Measurements from ENCODE around the gene NRIP3. TPM values are rescaled to one million over a fixed set of nuclear protein-coding genes. Genes with fewer than 3 reads are reported as not detected.

NRIP3 gene
- polyA plus RNA-seq, 3 donors, result 0.28 to 4.8 (median 1.0) TPM

DNA sequence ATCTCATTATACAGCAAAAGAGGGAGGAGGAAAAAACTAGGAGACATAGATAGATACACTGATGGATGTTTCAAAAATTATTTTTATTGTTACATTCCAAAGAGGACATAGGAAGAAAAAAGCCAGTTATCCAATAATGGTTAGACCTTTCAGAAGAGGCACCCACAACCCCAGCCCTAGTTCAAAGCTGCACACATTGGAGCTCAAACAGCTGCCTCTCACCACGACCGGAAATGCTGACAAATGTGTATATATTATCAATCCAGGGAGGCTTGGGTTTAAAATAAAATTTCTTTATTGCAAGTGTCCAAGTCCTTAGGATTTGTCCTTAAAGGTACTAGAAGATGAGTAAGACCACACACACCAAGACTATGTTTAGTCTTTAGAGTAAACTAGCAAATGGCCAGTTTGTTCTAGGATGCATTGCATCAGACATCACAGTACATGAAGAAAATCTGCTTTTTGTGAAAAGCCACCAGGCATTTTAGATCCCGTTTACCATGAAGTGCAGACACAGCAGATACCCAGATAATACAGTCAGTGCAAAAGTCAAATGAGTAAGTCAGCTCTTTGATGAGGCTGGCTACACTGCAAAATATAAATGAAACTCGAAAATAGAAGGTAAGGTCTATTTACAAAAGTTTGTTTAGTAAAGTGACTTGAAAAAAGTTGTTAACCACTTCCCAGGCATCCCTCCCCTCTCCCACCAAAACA is 56.4 kb downstream of the NRIP3 start:
- Histone ChIP-seq H3K36me3 (replicated peaks in 1 of 2; ENCODE audit: control insufficient read depth in 1 of 2, insufficient read depth in 2 of 2, low read length in 2 of 2) (peaks cover 41 to 52% of the 10 kb centered on the region in 2 donors), H3K27me3 (ENCODE audit: control insufficient read depth in 2 of 2, insufficient read depth in 2 of 2, low read length in 2 of 2) (no peaks in the 10 kb centered on the region), H4K20me1 (ENCODE audit: insufficient read depth, low read length) (no peaks in the 10 kb centered on the region), H3K4me3 (replicated peaks in 1 of 3; ENCODE audit: low read depth in 2 of 3, low read length in 3 of 3) (no peak overlapping the region), H3K9ac (ENCODE audit: insufficient read depth, low read length, poor library complexity, severe bottlenecking) (no peak overlapping the region), H3K9me3 (replicated peaks in 1 of 2; ENCODE audit: control insufficient read depth in 1 of 2, insufficient read depth in 1 of 2, low read length in 2 of 2) (no peaks in the 10 kb centered on the region), H3K4me1 (ENCODE audit: control insufficient read depth in 1 of 2, insufficient read depth in 2 of 2, low read length in 2 of 2) (no peaks in the 10 kb centered on the region), H2AFZ (ENCODE audit: insufficient read depth, low read depth, low read length, poor library complexity, severe bottlenecking) (no peak overlapping the region), H3K4me2 (replicated peaks; ENCODE audit: extremely low read depth, low read length, poor library complexity, severe bottlenecking) (no peak overlapping the region), H3K79me2 (ENCODE audit: insufficient read depth, low read length) (no peaks in the 10 kb centered on the region), H3K27ac (ENCODE audit: low read depth in 1 of 2, low read length in 2 of 2) (no peak overlapping the region)
- Mint-ChIP-seq H3K36me3 (peaks cover 47 to 57% of the 10 kb centered on the region in 2 donors), H3K4me3 (no peak overlapping the region), H3K9me3 (no peaks in the 10 kb centered on the region), H3K27ac (peak overlapping the region in 1 of 7 donors; percentile 30), H3K27me3 (ENCODE audit: low read depth in 3 of 3) (no peaks in the 10 kb centered on the region), H3K4me1 (no peaks in the 10 kb centered on the region)
- intact Hi-C loops (cut with micrococcal nuclease), result no loop called here
- no CpG with 5 or more reads among the region's 4 CpGs for WGBS (ENCODE audit: insufficient coverage)
- TF ChIP-seq, protein P1, sequence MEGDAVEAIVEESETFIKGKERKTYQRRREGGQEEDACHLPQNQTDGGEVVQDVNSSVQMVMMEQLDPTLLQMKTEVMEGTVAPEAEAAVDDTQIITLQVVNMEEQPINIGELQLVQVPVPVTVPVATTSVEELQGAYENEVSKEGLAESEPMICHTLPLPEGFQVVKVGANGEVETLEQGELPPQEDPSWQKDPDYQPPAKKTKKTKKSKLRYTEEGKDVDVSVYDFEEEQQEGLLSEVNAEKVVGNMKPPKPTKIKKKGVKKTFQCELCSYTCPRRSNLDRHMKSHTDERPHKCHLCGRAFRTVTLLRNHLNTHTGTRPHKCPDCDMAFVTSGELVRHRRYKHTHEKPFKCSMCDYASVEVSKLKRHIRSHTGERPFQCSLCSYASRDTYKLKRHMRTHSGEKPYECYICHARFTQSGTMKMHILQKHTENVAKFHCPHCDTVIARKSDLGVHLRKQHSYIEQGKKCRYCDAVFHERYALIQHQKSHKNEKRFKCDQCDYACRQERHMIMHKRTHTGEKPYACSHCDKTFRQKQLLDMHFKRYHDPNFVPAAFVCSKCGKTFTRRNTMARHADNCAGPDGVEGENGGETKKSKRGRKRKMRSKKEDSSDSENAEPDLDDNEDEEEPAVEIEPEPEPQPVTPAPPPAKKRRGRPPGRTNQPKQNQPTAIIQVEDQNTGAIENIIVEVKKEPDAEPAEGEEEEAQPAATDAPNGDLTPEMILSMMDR (IDR thresholded peaks at IDR 0.05), result no peak
- no peak for DNase-seq

GRCh38 chr11:8942518-8943066 is 61.2 kb downstream of the NRIP3 start, which contains the start of gene ASCL3:
Gene ASCL3, minus strand, starts transcription at chr11:8943016. Its CDS starts 4,855 bp downstream, at chr11:8938161.
- Histone ChIP-seq H3K4me1 (ENCODE audit: control insufficient read depth in 1 of 2, insufficient read depth in 2 of 2, low read length in 2 of 2) (no peaks in the 10 kb centered on the region), H3K27me3 (ENCODE audit: control insufficient read depth in 2 of 2, insufficient read depth in 2 of 2, low read length in 2 of 2) (no peaks in the 10 kb centered on the region), H3K4me3 (replicated peaks in 1 of 3; ENCODE audit: low read depth in 2 of 3, low read length in 3 of 3) (no peak within 1 kb of the TSS), H3K4me2 (replicated peaks; ENCODE audit: extremely low read depth, low read length, poor library complexity, severe bottlenecking) (no peak within 1 kb of the TSS), H2AFZ (ENCODE audit: insufficient read depth, low read depth, low read length, poor library complexity, severe bottlenecking) (no peak within 1 kb of the TSS), H4K20me1 (ENCODE audit: insufficient read depth, low read length) (no peaks in the 10 kb centered on the region), H3K36me3 (replicated peaks in 1 of 2; ENCODE audit: control insufficient read depth in 1 of 2, insufficient read depth in 2 of 2, low read length in 2 of 2) (peaks cover 7 to 8% of the 10 kb centered on the region in 2 donors), H3K27ac (ENCODE audit: low read depth in 1 of 2, low read length in 2 of 2) (no peak within 1 kb of the TSS), H3K9ac (ENCODE audit: insufficient read depth, low read length, poor library complexity, severe bottlenecking) (no peak within 1 kb of the TSS), H3K79me2 (ENCODE audit: insufficient read depth, low read length) (no peaks in the 10 kb centered on the region), H3K9me3 (replicated peaks in 1 of 2; ENCODE audit: control insufficient read depth in 1 of 2, insufficient read depth in 1 of 2, low read length in 2 of 2) (no peaks in the 10 kb centered on the region)
- H3K4me1 Mint-ChIP-seq, result no peaks in the 10 kb centered on the region
- no peak within 1 kb of the TSS for H3K4me3 Mint-ChIP-seq
- peak within 1 kb of the TSS in 1 of 7 donors; percentile 35 for H3K27ac Mint-ChIP-seq
- WGBS (ENCODE audit: insufficient coverage), result no CpG with 5 or more reads among the region's 5 CpGs
- no peaks in the 10 kb centered on the region for H3K27me3 Mint-ChIP-seq (ENCODE audit: low read depth in 3 of 3)
- DNase-seq, result no peak
- H3K36me3 Mint-ChIP-seq, result peaks cover 11 to 12% of the 10 kb centered on the region in 2 donors
- H3K9me3 Mint-ChIP-seq, result no peaks in the 10 kb centered on the region
- intact Hi-C loops (cut with micrococcal nuclease), result no loop called here
- TF ChIP-seq, protein P1 (IDR thresholded peaks at IDR 0.05), result no peak

All from CD14-positive monocyte (primary cell).